ENCODE data around the gene GPR42. TPM values are rescaled to one million over a fixed set of nuclear protein-coding genes. Genes with fewer than 3 reads are reported as not detected.
A peak's percentile ranks its signal among the peaks of the same experiment; 100 is the strongest.

GPR42 gene
- total and polyA plus RNA-seq, 2 of the 4 experiments (the other 2 are of a cell fraction): not detected

DNA sequence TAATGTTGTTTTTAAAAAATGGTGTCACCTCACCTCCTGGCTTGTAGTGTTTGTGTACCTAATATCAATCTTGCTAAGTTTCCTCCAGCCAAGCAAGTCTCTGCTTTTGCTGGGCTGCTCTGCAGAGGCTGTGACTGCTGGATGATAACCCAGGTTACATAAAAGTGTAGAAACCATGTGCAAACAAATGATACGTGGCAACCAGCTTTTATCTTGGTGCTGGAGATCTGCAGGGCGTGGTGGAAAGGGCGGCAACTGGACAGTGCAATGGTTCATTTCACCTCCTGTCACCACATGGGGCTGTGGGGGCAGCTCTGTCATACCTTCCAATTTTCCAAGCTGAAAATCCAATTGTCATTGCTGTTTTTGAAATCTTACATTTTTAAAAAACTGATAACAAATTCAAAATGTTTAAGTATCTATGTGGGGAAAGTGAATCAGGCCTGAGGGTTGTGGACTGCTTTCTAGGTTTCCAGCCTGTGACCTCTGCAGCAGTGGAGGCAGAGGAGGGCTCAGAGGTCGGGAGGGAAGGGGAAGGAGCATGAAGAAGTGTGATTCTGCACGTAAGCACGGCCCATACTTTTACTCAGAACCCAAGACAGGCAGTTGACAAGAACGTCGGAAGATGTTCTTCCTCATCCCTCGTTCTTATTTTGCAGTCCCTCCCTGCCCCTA is 9.7 kb downstream of the GPR42 start:
- H4K5ac ChIP-seq (ENCODE audit: low read depth, low read length): no peak overlapping the region
- H3K14ac ChIP-seq (replicated peaks; ENCODE audit: low read depth, low read length): no peak overlapping the region
- no peak overlapping the region for H2AK5ac ChIP-seq (ENCODE audit: low read depth, low read length)
- peaks cover 4% of the 10 kb centered on the region for H3K27me3 ChIP-seq (ENCODE audit: control insufficient read depth, insufficient read depth, low read length)
- POLR2A ChIA-PET (ENCODE audit: unreplicated experiment): no interaction called here
- no peak overlapping the region for H3K27ac ChIP-seq (ENCODE audit: insufficient read depth, low read length)
- ATAC-seq (ENCODE audit: low read depth): no peak
- no peaks in the 10 kb centered on the region for H3K4me1 ChIP-seq (ENCODE audit: control insufficient read depth, insufficient read depth, low read length)
- 40% methylated on average over 2 of the region's 9 CpGs; no CpG with 5 or more reads in 1 of the 2 experiments for WGBS, 2 experiments (ENCODE audit: extremely low coverage in 2 of 2, insufficient read length in 1 of 2)
- peak overlapping the region; percentile 21 for H2AFZ ChIP-seq (replicated peaks; ENCODE audit: low read length, poor library complexity)
- H2BK15ac ChIP-seq (ENCODE audit: low read depth, low read length): no peak overlapping the region
- H2AK9ac ChIP-seq (replicated peaks; ENCODE audit: low read depth, low read length, poor library complexity): no peak overlapping the region
- no peak overlapping the region for H4K8ac ChIP-seq (ENCODE audit: low read depth in 2 of 2, low read length in 2 of 2)
- TF ChIP-seq FOS (IDR thresholded peaks at IDR 0.05; ENCODE audit: low read depth, low read length): no peak
- TF ChIP-seq, protein P1, sequence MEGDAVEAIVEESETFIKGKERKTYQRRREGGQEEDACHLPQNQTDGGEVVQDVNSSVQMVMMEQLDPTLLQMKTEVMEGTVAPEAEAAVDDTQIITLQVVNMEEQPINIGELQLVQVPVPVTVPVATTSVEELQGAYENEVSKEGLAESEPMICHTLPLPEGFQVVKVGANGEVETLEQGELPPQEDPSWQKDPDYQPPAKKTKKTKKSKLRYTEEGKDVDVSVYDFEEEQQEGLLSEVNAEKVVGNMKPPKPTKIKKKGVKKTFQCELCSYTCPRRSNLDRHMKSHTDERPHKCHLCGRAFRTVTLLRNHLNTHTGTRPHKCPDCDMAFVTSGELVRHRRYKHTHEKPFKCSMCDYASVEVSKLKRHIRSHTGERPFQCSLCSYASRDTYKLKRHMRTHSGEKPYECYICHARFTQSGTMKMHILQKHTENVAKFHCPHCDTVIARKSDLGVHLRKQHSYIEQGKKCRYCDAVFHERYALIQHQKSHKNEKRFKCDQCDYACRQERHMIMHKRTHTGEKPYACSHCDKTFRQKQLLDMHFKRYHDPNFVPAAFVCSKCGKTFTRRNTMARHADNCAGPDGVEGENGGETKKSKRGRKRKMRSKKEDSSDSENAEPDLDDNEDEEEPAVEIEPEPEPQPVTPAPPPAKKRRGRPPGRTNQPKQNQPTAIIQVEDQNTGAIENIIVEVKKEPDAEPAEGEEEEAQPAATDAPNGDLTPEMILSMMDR (conservative IDR thresholded peaks at IDR 0.05; ENCODE audit: low read depth, low read length): no peak
- TF ChIP-seq BHLHE40 (IDR thresholded peaks at IDR 0.05; ENCODE audit: low read depth, low read length): no peak
- no peak for TF ChIP-seq MXI1 (IDR thresholded peaks at IDR 0.05; ENCODE audit: borderline replicate concordance, low read depth, low read length)
- no peak for TF ChIP-seq CHD1 (IDR thresholded peaks at IDR 0.05; ENCODE audit: low read depth, low read length)
- TF ChIP-seq, protein P2, sequence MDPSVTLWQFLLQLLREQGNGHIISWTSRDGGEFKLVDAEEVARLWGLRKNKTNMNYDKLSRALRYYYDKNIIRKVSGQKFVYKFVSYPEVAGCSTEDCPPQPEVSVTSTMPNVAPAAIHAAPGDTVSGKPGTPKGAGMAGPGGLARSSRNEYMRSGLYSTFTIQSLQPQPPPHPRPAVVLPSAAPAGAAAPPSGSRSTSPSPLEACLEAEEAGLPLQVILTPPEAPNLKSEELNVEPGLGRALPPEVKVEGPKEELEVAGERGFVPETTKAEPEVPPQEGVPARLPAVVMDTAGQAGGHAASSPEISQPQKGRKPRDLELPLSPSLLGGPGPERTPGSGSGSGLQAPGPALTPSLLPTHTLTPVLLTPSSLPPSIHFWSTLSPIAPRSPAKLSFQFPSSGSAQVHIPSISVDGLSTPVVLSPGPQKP (IDR thresholded peaks at IDR 0.05; ENCODE audit: borderline replicate concordance, low read depth, low read length): no peak
- TF ChIP-seq NFE2L2 (IDR thresholded peaks at IDR 0.05; ENCODE audit: low read depth, low read length): no peak
- no peak for TF ChIP-seq MAZ (IDR thresholded peaks at IDR 0.05; ENCODE audit: borderline replicate concordance, low read depth, low read length)
- TF ChIP-seq MAFK (IDR thresholded peaks at IDR 0.05; ENCODE audit: low read depth, low read length): no peak
- TF ChIP-seq RAD21 (IDR thresholded peaks at IDR 0.05; ENCODE audit: low read length): no peak
- no peak for TF ChIP-seq RCOR1 (IDR thresholded peaks at IDR 0.05; ENCODE audit: insufficient replicate concordance, low read length)
- no peak for TF ChIP-seq CEBPB (IDR thresholded peaks at IDR 0.05; ENCODE audit: low read depth, low read length)
- no peak for TF ChIP-seq RFX5 (IDR thresholded peaks at IDR 0.05; ENCODE audit: low read depth, low read length)
- no TSS peak for BruUV-seq (replicated peaks)
- peaks cover 3% of the 10 kb centered on the region for H3K9me3 ChIP-seq (ENCODE audit: control insufficient read depth, insufficient read depth, low read length)
- no peaks in the 10 kb centered on the region for H3K36me3 ChIP-seq (ENCODE audit: control insufficient read depth, insufficient read depth, low read length)
- no peak for DNase-seq
- no peak overlapping the region for H3K18ac ChIP-seq (ENCODE audit: low read depth, low read length)
- no peak overlapping the region for H3K4me2 ChIP-seq (ENCODE audit: low read depth, low read length)
- intact Hi-C loops (cut with micrococcal nuclease): no loop called here
- no peak overlapping the region for H3K4ac ChIP-seq (ENCODE audit: low read depth, low read length)
- CTCF ChIA-PET: no interaction called here
- no peak overlapping the region for H3K4me3 ChIP-seq (ENCODE audit: insufficient read depth, low read depth, low read length)
- H3K23ac ChIP-seq (ENCODE audit: low read depth, low read length): no peak overlapping the region
- no peak overlapping the region for H4K91ac ChIP-seq (ENCODE audit: insufficient read depth, low read depth, low read length)
- H2BK20ac ChIP-seq (ENCODE audit: low read depth, low read length): no peak overlapping the region
- H3K79me1 ChIP-seq (ENCODE audit: low read depth in 1 of 2, low read length in 2 of 2): no peaks in the 10 kb centered on the region
- dilution Hi-C loops (cut with HindIII; ENCODE audit: low sequenced_read_pairs, unreplicated experiment): no loop called here
- H2BK5ac ChIP-seq (ENCODE audit: low read depth, low read length, poor library complexity, severe bottlenecking): no peak overlapping the region
- H3K9ac ChIP-seq (ENCODE audit: low read depth, low read length): no peak overlapping the region
- H3K56ac ChIP-seq (ENCODE audit: extremely low read depth, insufficient read depth, low read length): no peak overlapping the region
- no peaks in the 10 kb centered on the region for H3K9me1 ChIP-seq (ENCODE audit: insufficient read depth, low read length)
- in situ Hi-C loops (cut with MboI; ENCODE audit: low sequenced_read_pairs): no loop called here
- H2BK120ac ChIP-seq (ENCODE audit: low read depth, low read length): no peak overlapping the region
- no peaks in the 10 kb centered on the region for H4K20me1 ChIP-seq (ENCODE audit: insufficient read depth, low read length)
